ENCODE results near the gene DPH1.

Gene DPH1

GRCh38 chr17:2082003-2082781, 52.2 kb downstream of the DPH1 start:
- no peak overlapping the region for H2AFZ ChIP-seq
- peaks cover 11% of the 10 kb centered on the region for H3K4me1 ChIP-seq
- no peaks in the 10 kb centered on the region for H3K79me2 ChIP-seq
- no peak for TF ChIP-seq CTCF (IDR thresholded peaks at IDR 0.05)
- no peaks in the 10 kb centered on the region for H3K27me3 ChIP-seq (ENCODE audit: control insufficient read depth, insufficient read depth, low read length)
- no peaks in the 10 kb centered on the region for H3K9me3 ChIP-seq (ENCODE audit: control insufficient read depth, low read length)
- H3K4me2 ChIP-seq (ENCODE audit: low read length) = no peak overlapping the region
- no peaks in the 10 kb centered on the region for H3K36me3 ChIP-seq (ENCODE audit: control insufficient read depth, insufficient read depth, low read length)
- no peak overlapping the region for H3K9ac ChIP-seq
- H3K4me3 ChIP-seq (ENCODE audit: low read depth, low read length) = no peak overlapping the region
- no peak overlapping the region for H3K27ac ChIP-seq

GRCh38 chr17:2083613-2084035, 53.7 kb downstream of the DPH1 start:
- Histone ChIP-seq H3K4me3 (ENCODE audit: low read depth, low read length) (no peak overlapping the region), H3K9ac (no peak overlapping the region), H3K79me2 (no peaks in the 10 kb centered on the region), H3K27me3 (ENCODE audit: control insufficient read depth, insufficient read depth, low read length) (no peaks in the 10 kb centered on the region), H3K36me3 (ENCODE audit: control insufficient read depth, insufficient read depth, low read length) (no peaks in the 10 kb centered on the region), H3K27ac (peak overlapping the region; percentile 75), H3K9me3 (ENCODE audit: control insufficient read depth, low read length) (no peaks in the 10 kb centered on the region), H3K4me1 (peaks cover 11% of the 10 kb centered on the region), H3K4me2 (ENCODE audit: low read length) (no peak overlapping the region), H2AFZ (no peak overlapping the region)
- no peak for TF ChIP-seq CTCF (IDR thresholded peaks at IDR 0.05)

- TF ChIP-seq CTCF (IDR thresholded peaks at IDR 0.05) = no peak
- H2AFZ ChIP-seq = no peak overlapping the region
- H3K9ac ChIP-seq = no peak overlapping the region
- H3K27me3 ChIP-seq (ENCODE audit: control insufficient read depth, insufficient read depth, low read length) = no peaks in the 10 kb centered on the region
- H3K36me3 ChIP-seq (ENCODE audit: control insufficient read depth, insufficient read depth, low read length) = no peaks in the 10 kb centered on the region
- H3K79me2 ChIP-seq = no peaks in the 10 kb centered on the region
- peak overlapping the region; percentile 75 for H3K27ac ChIP-seq
- no peak overlapping the region for H3K4me3 ChIP-seq (ENCODE audit: low read depth, low read length)
- peaks cover 17% of the 10 kb centered on the region for H3K4me1 ChIP-seq
- H3K4me2 ChIP-seq (ENCODE audit: low read length) = no peak overlapping the region
- no peaks in the 10 kb centered on the region for H3K9me3 ChIP-seq (ENCODE audit: control insufficient read depth, low read length)
Observed at GRCh38 chr17:2084036-2084765, 54.2 kb downstream of the DPH1 start.

GRCh38 chr17:2084766-2085647, 55.1 kb downstream of the DPH1 start:
- no peaks in the 10 kb centered on the region for H3K79me2 ChIP-seq
- peaks cover 22% of the 10 kb centered on the region for H3K4me1 ChIP-seq
- no peak overlapping the region for H2AFZ ChIP-seq
- H3K4me2 ChIP-seq (ENCODE audit: low read length) = no peak overlapping the region
- no peaks in the 10 kb centered on the region for H3K9me3 ChIP-seq (ENCODE audit: control insufficient read depth, low read length)
- no peak for TF ChIP-seq CTCF (IDR thresholded peaks at IDR 0.05)
- no peak overlapping the region for H3K4me3 ChIP-seq (ENCODE audit: low read depth, low read length)
- no peaks in the 10 kb centered on the region for H3K36me3 ChIP-seq (ENCODE audit: control insufficient read depth, insufficient read depth, low read length)
- H3K27me3 ChIP-seq (ENCODE audit: control insufficient read depth, insufficient read depth, low read length) = no peaks in the 10 kb centered on the region
- peak overlapping the region; percentile 75 for H3K27ac ChIP-seq
- no peak overlapping the region for H3K9ac ChIP-seq

Measured in parathyroid adenoma (tissue), 2 donors.